T-helper 2 cell (primary cell): Measurements from ENCODE around the gene TELO2.
A peak's percentile ranks its signal among the peaks of the same experiment; 100 is the strongest.

ENCODE experiments used
- DNase-seq, 5 experiments: peaks; one replicate each; pipeline versions ENCODE4 v3.0.0 to v3.0.0-alpha.2; 2012 to 2022
- total RNA-seq, 2 donors: gene quantifications; one replicate each; lab custom pipeline; 2026; lab: John Stamatoyannopoulos, UW

Gene TELO2
- 27.4 to 45.7 reads per million in 2 donors for total RNA-seq

DNA sequence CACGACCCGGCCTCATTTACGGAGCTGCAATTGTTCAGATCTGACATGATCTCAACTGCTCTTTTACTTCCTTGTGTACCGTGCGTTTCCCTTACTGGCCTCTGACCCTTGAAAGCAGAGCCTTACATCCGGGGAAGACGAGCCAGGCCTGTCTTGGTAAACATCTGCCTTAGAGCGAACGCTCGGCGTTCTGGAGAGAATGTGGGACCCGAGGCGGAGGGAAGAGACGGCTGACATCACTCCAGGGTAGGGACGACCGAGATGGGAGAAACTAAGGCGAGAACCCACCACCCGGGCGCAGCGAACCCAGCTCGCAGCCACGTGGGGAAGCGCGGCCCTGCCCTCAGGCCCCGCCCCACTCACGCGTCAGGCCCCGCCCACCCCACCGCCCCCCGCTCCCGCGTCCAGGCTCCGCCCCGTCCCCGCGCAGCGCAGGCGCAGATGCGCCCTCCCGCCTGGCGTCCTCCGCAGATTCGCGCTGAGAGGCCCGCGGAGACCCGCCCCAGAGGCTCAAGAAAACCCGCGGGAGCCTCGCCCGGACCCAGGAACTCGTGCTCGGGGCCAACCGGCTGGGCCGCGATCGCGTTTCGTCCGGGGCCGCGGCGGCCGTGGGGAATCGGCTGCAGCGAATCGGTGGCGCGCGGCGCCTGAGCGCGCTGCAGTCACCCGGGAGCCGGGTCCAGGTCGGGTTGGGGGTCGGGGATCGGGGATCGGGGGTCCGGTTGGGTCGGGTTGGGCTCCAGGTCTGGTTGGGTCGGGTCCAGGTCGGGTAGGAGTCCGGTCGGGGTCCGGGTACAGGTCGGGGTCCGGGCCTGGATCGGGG lies at the start of gene TELO2:
Gene TELO2, plus strand, starts transcription at position 438 of the 823 bp plus-strand sequence. CDS start 922 bp downstream, outside the sequence.
- DNase-seq, result peak; percentile 74 to 93 (median 84)

DNA sequence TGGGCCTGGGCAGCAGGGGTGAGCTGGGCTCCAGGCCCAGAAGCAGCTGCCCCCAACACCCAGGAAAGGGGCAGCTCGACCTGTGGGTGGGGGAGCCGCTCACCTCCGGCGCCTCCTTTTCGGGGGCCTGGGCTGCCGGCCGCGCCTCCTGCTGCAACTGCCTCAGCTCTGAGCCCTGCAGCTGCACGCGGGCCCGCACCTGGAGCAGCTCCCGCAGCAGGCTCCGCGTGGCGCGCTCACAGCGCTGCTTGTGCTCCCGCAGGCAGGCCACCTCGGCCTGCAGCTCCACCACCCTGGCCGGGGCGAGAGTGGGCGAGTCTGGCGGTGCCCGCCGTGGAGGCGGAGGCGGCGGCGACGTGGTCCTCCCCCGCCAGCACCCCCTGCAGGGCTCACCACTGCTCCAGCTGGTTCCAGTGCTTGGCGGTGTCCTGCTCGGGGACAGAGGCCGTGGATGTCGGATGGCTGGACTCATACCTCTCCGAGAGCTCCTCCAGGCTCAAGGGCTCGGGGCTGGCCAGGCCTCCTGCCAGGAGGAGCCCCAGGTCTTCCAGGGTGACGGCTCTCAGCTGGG lies 49.7 kb upstream of the TELO2 start:
- no peak for DNase-seq

DNA sequence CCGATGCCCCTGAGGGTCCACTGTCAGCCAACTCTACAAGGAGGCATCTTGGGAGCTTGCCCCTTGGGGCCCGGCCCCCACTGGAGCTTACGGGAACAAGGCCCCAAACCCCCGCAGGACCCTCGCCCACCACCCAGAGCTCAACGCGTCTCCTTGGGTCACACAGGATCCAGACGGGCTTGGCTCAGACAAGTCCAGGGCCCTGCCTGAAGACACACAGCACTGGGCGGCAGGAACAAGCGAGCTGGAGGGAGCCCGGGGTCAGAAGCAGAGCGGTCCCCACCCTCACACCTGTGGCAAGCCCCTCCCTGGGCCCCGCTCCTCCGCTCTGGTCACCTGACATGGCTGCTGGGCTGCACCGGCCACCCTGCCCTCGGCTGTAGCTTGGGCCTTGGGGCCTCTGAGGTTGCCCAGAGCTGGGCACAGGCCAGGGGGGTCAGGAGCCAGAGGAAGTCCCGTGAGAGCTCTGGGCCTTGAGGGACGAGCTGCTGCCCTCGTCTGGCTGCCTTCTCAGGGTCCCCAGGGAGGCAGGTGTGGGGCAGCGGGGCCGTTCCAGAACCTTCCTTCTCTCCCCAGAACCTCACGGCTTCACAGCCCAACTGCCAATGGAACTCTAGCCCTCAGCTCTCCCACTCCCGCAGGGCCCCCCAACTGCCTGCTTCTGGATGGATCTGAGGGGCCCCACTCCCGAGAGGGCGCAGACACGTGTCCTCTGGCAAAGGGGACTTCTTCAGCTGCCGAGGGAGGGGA lies 49.0 kb upstream of the TELO2 start, which contains the start of gene CCDC154:
Gene CCDC154, minus strand, starts transcription at position 577 of the 750 bp plus-strand sequence. Its CDS starts 234 bp downstream, at position 343.
- no peak for DNase-seq

DNA sequence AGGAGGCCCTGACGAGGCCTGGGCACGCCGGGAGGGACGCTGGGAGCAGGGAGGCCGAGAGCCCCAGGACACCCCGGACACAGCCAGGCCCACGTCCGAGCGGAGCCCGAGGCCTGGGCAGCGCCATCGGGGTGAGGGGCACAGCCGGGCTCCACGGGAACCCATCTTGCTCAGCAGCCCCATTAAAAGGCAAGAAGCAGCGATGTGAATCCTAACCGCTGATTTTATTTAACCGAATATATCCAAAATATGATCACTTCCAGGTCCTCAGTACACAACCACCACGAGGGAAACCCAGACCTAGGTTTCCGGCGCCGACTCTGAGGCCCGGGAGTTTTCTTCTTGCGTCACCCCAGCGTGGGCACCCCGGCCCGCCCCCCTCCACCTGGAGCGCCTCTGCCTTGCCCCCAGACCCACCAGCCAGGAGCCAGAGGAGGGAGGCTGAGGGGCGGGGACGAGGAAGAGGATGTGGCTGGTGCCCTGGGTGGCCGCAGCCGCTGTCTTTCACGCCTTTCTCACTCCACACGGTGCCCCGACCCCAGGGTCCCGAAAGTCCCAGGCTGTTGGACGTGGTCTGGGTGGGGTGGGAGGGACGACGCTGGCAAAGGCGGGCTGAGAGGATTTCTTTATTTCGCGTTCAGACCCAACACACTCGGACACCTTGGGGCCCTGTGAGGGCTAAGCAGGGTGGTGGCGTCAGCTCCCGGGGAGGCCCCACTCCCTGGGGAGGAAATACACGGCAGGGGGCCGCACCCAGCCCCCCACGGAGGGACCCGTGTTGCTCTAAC lies 48.2 kb upstream of the TELO2 start:
- no peak for DNase-seq

DNA sequence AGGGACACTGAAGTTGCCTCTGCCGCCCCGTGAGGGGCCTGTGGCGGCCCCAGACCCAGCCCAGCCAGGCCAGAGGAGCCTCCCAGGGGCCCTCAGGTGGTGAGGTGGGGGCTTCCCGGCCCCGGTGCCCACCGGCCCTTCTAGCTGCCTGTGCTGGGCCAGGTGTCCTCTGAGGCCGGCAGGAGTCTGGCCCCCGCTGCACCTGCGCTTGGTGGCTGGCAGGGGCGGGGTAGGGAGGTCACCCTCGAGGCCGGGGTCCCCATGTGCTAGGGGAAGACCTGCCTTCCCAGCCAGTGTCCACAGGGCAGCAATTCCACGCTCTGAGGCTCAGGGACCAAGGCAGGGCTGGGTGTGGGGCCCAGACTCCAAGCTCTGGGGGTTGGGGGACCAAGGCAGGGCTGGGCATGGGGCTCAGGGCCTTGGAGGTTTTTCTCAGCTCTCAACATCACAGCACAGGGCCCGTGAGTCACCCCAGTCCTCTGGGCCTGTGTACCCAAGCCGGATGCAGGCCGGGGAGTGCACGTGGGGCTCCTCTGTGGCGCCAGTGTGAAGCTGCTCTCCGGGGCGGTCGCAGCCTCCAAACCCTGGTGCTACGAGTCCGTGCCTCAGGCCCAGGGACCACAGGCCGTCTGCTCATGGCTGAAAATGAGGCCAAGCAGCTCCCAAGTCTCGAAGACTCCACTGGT lies 47.5 kb upstream of the TELO2 start:
- no peak for DNase-seq

DNA sequence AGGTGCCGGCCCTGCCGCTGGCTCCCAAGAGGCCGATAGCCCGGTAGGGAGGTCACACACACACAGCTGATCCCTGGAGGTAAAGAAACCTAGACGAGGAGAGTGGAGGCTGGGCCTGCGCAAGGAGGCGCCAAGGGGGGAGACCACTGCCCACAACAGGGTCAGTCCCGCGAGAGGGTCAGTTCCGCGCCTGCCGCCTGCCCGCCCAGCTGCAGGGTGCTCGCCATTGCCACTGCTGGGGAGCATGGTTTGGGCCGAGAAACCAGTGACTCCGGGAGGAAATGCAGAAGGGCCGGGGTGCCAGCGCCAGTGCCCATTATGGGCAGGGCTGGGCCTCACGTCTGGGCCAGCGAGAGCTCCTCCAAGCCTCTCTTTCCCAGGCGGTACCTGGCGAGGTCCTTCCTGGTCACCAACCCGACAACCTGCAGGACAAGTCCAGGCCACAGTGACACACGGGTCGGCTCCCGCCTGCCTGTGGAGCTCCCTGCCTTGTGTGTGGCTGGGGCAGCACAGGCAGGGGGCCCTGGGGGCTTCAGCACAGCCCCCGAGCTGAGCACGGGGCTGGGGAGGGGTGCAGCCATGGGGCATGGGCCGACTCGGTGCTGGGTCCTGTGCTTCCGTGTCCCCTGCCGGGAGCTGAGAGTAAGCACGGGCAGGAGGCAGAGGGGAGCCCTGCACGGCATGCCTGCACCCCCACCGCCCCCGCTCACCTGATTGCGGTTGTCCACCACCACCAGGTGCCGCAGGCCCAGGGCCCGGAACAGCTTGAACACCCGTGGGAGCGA lies 46.7 kb upstream of the TELO2 start:
- DNase-seq, result no peak

DNA sequence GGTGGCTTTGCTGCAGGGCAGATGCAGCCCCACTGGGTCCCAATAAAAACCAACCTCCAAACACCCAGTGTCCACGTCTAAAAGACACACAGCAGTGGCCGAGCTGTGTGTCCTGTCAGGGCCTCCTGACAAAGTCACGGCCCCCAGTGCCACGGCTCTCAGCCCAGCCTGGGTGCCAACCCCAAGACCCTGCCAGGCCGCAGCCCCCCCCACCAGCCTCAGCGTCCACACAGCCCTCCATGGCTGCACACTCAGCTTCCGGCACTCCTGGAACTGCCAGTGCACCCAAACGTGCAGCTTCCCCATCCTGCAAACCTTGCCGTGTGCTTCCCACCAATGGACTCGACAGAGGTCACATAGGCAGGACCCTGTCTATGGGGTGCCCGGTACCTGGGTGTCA lies 45.2 kb upstream of the TELO2 start:
- DNase-seq, result no peak

DNA sequence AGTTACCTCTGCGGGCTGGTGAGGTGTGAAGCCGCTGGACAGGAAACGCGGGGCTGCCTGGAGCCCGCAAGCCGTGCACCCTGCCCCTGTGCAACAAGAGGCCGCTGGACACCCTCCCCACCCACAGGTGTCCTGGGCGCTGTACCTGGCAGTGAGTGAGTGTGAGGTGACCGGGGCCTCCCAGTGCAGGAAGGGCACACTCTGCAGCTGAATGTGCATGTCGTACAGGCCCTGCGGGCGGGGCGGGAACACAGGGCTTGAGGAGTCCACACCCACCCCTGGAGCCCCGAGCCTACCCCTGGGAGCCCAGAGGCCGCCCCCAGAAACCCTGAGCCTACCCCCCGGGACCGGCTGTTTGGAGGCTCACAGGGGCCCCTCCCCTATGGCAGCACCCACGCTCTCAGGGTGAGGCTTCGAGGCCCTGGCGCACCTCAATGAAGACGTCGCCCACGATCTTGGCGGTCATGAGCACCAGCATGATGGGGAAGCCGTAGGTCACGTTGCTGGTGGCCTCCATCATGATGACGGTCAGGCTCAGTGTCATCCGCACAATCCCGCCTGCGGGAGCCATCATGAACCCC lies 44.5 kb upstream of the TELO2 start:
- no peak for DNase-seq

DNA sequence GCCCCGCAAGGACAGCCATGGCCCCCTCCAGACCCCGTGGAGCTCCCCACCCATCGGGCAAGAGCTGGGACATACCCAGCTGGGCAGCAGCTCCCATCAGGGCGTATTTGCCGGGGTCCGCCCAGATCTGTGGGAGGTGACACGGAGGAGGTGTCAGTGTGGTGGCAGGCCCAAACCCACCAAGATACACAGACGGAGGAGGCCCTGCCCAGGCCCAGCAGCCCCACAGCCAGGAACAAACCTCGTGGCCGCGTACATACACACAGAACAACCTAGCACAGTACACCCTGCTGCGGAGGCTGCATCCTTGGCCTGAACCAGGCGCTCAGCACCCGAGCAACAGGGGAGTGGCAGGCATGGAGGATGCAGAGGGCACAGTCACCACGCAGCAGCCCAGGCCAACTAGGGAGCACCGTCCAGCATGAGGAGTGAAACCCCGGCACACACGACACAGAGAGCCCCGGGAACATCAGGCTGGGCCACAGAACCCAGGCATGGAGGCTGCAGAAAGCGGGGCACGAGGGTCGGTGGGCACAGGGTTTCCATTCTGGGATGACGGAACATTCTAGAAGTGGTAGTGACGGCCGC lies 43.9 kb upstream of the TELO2 start:
- no peak for DNase-seq

DNA sequence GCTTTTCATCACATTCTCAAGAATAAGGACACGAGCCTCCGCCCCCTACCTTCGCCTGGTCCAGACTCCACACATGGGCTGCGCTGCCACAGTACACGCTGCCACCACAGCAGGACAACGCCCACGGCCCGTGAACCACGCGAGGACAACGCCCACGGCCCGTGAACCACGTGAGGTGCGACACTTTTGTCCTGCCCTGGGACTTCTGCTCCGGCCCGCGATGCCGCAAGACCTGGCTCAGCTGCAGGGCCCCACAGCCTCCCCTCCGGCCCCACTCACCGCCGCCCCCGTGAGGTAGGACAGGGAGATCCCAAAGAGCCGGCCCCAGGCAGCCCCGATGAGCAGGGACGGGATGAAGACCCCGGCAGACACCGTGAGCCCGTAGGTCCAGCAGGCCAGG lies 42.9 kb upstream of the TELO2 start:
- DNase-seq, result no peak

DNA sequence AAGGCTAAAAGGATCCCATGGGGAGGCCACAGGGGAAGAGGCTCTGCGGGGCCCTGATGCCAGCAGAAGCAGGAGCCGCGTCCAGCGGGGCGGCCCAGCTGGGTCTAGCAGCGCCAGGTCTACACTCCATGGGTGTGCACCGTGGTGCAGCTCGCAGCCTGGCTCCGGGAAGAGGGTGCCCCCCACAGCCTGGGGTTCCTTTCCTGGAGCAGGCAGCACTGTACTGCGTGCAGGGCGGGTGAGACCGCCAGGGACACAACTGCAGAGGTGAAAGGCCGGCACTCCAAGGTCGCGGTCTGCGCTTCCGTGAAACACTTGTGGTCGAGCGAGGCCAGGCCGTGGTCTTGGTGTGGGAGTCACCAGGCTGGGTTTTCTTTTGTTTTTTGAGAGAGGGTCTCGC lies 42.3 kb upstream of the TELO2 start:
- no peak for DNase-seq

DNA sequence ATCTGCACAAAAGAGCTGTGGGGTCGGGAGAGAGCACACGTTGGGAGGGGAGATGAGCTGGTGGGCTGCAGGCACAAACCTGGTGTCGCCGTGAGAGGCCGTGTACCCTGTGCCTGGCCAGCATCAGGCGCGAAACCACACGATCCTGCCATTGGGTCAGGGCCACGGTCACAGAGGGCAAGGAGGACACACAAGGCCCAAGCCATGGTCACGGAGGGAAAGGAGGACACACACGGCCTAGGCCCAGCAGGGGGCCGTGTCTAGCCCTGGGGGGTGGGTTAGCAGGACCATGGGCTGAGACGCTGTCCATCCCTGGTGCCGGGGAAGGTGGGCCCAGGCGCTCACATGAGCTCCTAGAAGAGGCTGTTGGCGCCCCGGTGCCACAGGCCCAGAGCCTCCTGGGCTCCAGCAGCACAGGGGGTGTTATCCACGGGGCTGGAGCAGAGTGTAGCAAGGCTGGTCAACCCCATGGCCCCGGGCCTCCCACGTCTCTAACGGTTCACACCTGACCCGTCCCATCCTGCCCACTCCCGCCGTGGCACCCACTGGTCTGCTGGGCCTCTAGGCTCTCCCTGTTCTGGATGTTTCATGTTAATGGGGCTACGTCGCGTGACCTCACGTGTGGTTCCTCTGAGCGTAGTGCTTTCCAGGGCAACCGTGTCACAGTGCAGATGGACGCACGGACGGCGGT lies 41.3 kb upstream of the TELO2 start:
- DNase-seq, result no peak

DNA sequence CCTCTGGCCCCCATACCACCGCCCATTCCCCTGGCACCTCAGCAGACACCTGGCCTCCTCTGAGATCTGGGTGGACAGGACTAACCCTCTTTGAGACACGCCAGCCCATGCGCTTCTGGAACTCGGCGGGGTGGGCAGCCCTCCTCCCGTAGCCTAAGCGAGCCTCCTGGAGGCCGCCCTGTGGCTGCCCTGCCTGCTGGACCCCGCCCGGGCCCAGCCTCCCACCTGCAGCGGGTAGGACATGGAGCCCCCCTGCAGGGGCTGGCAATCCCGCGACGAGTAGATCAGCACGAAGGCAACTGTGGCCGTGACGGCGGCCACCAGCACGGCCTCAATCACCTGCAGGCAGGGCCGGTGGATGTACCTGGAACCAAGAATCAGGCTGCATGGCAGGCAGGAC lies 40.6 kb upstream of the TELO2 start:
- DNase-seq, result no peak

DNA sequence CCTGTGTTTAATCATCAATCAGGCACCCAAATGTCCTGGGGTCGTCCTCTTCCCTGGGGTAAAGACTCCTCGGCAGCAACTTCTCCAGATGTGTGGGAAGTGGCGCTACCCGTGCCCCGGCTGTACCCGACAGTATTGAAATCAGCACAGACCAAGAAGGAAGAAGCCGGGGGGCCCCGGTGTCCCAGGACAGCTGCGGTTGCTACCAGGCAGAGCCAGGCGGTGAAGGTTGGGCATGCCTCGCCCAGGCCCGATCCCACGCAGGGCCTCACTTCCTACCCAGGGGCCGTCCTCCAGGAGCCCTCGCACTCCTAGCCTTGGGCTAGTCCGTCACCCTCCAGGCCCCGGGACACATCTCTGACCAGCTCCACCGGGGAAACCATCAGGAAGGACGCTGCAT lies 39.8 kb upstream of the TELO2 start:
- no peak for DNase-seq

DNA sequence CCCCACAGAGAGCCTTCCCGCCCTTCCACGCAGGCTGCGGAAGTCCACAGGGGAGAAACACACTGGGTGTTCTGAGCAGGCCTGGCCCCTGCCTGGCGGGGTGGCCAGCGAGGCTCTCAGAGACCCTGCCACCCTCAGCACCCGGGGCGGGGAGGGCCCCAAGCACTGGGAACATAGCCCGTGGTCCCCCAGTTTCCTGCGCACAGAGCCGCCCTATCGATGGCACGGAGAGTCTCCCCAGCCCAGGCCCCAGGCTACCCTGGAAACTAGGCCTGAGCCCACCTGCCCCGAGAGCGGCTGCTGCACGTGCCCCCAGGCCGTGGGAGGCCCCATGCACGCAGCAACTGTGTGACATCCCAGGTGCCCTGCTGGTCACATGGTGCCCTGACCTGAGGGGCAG lies 38.6 kb upstream of the TELO2 start:
- DNase-seq, result no peak

DNA sequence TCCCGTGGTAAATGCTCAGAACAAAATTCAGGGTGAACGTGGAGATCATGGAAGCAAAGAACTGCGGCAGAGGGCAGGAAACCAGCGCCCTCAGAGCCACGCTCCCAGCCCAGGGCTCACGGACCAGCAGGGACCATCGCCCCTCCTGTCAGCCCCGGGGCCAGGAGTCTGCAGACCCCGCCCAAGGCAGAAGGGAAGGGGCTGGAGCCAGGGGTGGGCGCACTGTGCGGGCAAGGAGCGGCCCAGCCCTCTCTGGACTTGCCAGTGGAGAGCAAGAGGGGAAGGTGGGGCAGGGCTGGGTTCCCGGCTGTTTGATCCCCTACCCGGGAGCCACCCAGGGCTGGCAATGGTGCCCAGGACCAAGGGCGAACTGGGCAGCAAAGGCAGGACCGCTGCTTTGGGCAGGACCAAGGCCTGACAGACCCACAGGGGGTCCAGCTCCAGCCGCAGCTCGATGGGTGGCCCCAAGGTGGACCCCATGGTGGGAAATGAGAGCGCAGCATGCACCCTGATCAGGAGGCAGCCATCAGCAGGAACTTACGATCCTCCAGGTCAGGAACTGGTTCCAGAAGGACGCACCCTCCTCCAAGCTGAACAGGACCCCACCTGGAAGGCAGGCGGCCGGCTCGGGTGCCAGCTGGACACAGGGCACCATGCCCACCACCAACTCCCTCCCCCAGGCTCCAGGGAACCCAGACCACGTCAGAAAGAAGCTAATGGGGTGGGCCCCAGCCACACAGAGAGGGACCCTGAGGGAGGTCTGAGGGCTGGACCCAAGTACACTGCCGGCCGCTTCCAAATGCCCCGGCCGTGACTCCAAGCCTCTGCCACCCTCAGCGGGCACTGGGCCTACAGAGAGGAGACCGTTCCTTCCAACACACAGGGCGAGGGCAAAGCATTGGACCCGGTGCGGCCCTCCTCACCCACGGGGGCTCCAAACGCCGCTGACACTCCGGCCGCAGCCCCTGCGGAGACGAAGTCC lies 37.7 kb upstream of the TELO2 start:
- DNase-seq, result no peak

DNA sequence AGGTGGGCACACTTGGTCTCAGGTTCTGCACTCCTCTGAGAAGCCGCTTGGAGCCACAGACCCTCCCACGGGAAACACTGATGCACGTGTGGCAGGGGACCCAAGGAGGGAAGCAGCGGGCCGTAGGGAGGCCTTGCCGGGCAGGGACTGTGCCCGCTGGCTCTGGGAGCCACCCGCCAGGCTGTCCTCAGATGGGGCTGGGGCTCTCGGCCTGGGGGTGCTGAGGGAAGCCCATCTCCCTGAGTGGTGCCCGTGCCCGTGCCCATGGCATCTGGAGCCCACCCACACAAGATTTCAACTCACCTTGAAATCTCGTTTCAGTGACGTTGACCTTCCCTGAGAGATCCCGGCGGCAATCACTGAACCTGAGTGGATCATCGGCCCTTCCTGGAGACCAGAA lies 36.2 kb upstream of the TELO2 start:
- DNase-seq, result no peak

DNA sequence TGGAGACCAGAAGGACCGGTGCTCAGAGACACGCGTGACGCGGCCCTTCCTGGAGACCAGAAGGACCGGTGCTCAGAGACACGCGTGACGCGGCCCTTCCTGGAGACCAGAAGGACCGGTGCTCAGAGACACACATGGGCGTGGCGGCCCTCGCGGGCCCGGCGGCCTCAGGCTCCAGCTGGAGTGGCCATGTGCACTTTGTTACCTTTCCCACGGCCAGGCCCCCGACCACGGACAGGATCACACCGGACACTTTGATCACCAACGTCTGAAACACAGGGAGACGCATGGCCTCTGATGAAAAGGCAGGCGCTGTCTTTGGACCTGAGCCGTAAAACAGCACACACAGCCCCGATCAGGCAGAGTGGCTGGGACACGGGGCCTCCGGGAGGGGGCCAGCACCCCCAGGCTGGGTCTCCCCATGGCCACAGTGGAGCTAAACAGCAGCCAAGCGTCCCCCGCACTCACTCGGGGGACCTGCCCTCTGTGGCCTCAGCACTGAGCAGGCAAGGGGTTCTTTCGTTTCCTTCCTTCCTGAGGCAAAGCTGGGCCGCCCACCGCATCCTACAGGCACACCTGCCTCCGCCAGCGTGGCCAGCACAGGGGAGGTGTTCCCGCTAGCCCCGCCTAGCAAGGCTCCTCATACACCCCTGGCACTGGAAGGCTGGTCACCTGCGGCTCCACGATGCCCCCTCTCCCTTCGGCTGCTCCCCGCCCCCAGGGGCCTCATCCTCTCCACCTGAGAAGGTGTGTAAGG lies 35.5 kb upstream of the TELO2 start:
- DNase-seq, result no peak
